ENCODE measurements around the gene BCL7B. TPM values are rescaled to one million over a fixed set of nuclear protein-coding genes. Genes with fewer than 3 reads are reported as not detected.

BCL7B gene
- total RNA-seq, 1 experiment from 2014 or later, result 56.3 TPM

DNA sequence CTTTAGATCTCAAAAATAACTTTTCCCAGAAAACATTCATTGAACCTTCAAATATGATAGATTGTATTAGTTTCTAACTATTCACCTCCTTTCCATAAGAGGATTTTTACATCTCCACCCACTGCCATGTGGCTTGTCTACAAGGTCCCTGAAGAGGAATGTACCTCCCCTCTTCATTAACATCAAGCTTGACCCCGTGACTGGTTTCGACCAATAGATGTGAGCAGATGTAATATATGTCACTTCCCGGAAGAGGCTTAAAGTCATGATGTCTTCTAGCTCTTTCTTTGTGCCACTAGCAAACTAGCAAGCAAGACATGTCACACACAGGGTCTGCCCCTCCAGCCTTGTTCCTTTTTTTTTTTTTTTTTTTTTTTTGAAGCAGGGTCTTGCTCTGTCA is 42.3 kb downstream of the BCL7B start:
- Histone ChIP-seq H3K4me3 (ENCODE audit: low read depth, low read length, poor library complexity, severe bottlenecking) (no peak overlapping the region), H3K27ac (ENCODE audit: low read depth, low read length, poor library complexity, severe bottlenecking) (no peak overlapping the region), H3K27me3 (replicated peaks; ENCODE audit: insufficient read depth, low read depth, low read length, poor library complexity) (no peaks in the 10 kb centered on the region), H3K4me1 (ENCODE audit: insufficient read depth, low read length, poor library complexity, severe bottlenecking) (peaks cover 17% of the 10 kb centered on the region), H3K9me3 (ENCODE audit: low read depth, low read length, poor library complexity, severe bottlenecking) (no peaks in the 10 kb centered on the region), H3K36me3 (ENCODE audit: insufficient read depth, low read length, poor library complexity, severe bottlenecking) (peaks cover 84% of the 10 kb centered on the region)
- DNase-seq (ENCODE audit: low spot score), result peak; percentile 25
- ChIA-PET CTCF (no interaction called here), POLR2A (ENCODE audit: low non-redundant PET) (no interaction called here)
- intact Hi-C loops (cut with micrococcal nuclease; ENCODE audit: unreplicated experiment), result loop anchor here (10.0 kb wide), 1 partner anchor 60 kb away; no protein-coding TSS in a partner anchor
- TF ChIP-seq, protein P1, sequence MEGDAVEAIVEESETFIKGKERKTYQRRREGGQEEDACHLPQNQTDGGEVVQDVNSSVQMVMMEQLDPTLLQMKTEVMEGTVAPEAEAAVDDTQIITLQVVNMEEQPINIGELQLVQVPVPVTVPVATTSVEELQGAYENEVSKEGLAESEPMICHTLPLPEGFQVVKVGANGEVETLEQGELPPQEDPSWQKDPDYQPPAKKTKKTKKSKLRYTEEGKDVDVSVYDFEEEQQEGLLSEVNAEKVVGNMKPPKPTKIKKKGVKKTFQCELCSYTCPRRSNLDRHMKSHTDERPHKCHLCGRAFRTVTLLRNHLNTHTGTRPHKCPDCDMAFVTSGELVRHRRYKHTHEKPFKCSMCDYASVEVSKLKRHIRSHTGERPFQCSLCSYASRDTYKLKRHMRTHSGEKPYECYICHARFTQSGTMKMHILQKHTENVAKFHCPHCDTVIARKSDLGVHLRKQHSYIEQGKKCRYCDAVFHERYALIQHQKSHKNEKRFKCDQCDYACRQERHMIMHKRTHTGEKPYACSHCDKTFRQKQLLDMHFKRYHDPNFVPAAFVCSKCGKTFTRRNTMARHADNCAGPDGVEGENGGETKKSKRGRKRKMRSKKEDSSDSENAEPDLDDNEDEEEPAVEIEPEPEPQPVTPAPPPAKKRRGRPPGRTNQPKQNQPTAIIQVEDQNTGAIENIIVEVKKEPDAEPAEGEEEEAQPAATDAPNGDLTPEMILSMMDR (conservative IDR thresholded peaks at IDR 0.05; ENCODE audit: low read depth, low read length), result no peak
- no peak for TF ChIP-seq EZH2 (IDR thresholded peaks at IDR 0.05; ENCODE audit: borderline replicate concordance, low read depth, low read length, poor library complexity, severe bottlenecking)
- BruUV-seq (replicated peaks), result no TSS peak

DNA sequence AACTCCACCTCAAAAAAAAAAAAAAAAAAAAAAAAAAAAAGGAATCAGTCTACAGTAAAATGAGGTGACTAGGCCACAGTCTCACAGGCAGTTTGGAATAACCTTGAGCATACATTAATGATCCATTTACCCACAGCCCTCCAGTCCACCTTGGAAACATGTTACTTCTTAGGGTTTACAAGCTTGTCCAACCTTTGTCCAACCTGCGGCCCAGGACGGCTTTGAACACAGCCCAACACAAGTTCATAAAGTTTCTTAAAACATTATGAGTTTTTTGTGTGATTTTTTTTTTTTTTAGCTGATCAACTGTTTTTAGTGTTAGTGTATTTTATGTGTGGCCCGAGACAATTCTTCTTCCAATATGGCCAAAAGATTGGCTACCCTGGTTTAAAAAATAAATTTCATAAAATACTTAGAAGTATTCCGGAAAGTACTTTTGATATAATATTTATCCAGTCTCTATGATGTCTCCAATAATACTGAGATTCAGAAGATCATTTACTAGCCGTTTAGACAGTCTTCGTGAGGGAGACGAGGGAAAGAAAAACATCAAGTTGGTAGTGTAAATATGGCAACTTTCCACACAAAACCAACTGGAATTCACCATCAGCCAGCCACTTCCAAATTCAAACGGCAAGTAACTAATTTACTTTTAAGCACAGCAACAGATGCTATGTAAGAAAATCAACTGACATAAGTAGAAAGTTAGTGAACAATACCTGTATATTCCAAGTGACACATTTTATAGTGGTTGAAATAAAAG is 45.3 kb downstream of the BCL7B start:
- POLR2A ChIA-PET (ENCODE audit: low non-redundant PET), result no interaction called here
- Histone ChIP-seq H3K4me1 (ENCODE audit: insufficient read depth, low read length, poor library complexity, severe bottlenecking) (no peaks in the 10 kb centered on the region), H3K36me3 (ENCODE audit: insufficient read depth, low read length, poor library complexity, severe bottlenecking) (peaks cover 92% of the 10 kb centered on the region)

DNA sequence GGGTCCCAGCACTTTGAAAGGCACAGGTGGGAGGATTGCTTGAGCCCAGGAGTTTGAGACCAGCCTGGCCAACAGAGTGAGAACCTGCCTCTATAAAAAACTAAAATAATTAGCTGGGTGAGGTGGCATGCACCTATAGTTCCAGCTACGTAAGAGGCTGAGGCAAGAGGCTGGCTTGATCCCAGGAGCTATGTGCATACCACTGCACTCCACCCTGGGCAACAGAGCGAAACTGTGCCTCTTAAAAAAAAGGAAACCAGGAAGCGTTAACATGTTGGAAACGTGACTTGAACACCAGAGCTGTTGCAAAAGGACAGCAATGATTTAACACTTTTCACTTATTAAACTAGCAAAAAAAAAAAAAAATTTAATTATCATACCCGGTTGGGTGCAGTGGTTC is 48.0 kb downstream of the BCL7B start:
- H3K27me3 ChIP-seq (replicated peaks; ENCODE audit: insufficient read depth, low read depth, low read length, poor library complexity), result no peaks in the 10 kb centered on the region
- H3K36me3 ChIP-seq (ENCODE audit: insufficient read depth, low read length, poor library complexity, severe bottlenecking), result peaks cover 89% of the 10 kb centered on the region
- TF ChIP-seq, protein P1 (conservative IDR thresholded peaks at IDR 0.05; ENCODE audit: low read depth, low read length), result no peak
- TF ChIP-seq EZH2 (IDR thresholded peaks at IDR 0.05; ENCODE audit: borderline replicate concordance, low read depth, low read length, poor library complexity, severe bottlenecking), result no peak
- no peak overlapping the region for H3K4me3 ChIP-seq (ENCODE audit: low read depth, low read length, poor library complexity, severe bottlenecking)
- intact Hi-C loops (cut with micrococcal nuclease; ENCODE audit: unreplicated experiment), result no loop called here
- DNase-seq (ENCODE audit: low spot score), result no peak
- no TSS peak for BruUV-seq (replicated peaks)
- no peaks in the 10 kb centered on the region for H3K4me1 ChIP-seq (ENCODE audit: insufficient read depth, low read length, poor library complexity, severe bottlenecking)
- ChIA-PET CTCF (no interaction called here), POLR2A (ENCODE audit: low non-redundant PET) (no interaction called here)
- H3K27ac ChIP-seq (ENCODE audit: low read depth, low read length, poor library complexity, severe bottlenecking), result no peak overlapping the region
- no peaks in the 10 kb centered on the region for H3K9me3 ChIP-seq (ENCODE audit: low read depth, low read length, poor library complexity, severe bottlenecking)

More for the DNA sequence above, 45.3 kb downstream of the BCL7B start:
- Histone ChIP-seq H3K27ac (ENCODE audit: low read depth, low read length, poor library complexity, severe bottlenecking) (peak overlapping the region; percentile 35), H3K9me3 (ENCODE audit: low read depth, low read length, poor library complexity, severe bottlenecking) (no peaks in the 10 kb centered on the region), H3K4me3 (ENCODE audit: low read depth, low read length, poor library complexity, severe bottlenecking) (no peak overlapping the region), H3K27me3 (replicated peaks; ENCODE audit: insufficient read depth, low read depth, low read length, poor library complexity) (no peaks in the 10 kb centered on the region)
- intact Hi-C loops (cut with micrococcal nuclease; ENCODE audit: unreplicated experiment), result loop anchor here (10.0 kb wide), 1 partner anchor 57 kb away; no protein-coding TSS in a partner anchor
- DNase-seq (ENCODE audit: low spot score), result no peak
- CTCF ChIA-PET, result no interaction called here
- no peak for TF ChIP-seq EZH2 (IDR thresholded peaks at IDR 0.05; ENCODE audit: borderline replicate concordance, low read depth, low read length, poor library complexity, severe bottlenecking)
- TF ChIP-seq, protein P1 (conservative IDR thresholded peaks at IDR 0.05; ENCODE audit: low read depth, low read length), result no peak
- no TSS peak for BruUV-seq (replicated peaks)

Measured in A673 (cell line).